Stimulated activated CD8-positive, alpha-beta memory T cell treated with anti-CD3 and anti-CD28 coated beads, Interleukin-2, amount 100 ng/mL, for 48 hours (primary cell): ENCODE data around the gene HLA-DPA1.
"Not testable (repeated sequence)": the region's sequence is repeated elsewhere in the genome, so short reads cannot be mapped to it uniquely, and the experiment has no call there.

Experiments used
- DNase-seq, 2 donors: peaks; one replicate each; pipeline ENCODE4 v3.0.0-alpha.2; 2020; ENCODE audit warnings: low read depth in 2 of 2

Gene HLA-DPA1

GRCh38 chr6:33064723-33065122 lies 8.7 kb downstream of the HLA-DPA1 start:
- DNase-seq = no peak

DNA sequence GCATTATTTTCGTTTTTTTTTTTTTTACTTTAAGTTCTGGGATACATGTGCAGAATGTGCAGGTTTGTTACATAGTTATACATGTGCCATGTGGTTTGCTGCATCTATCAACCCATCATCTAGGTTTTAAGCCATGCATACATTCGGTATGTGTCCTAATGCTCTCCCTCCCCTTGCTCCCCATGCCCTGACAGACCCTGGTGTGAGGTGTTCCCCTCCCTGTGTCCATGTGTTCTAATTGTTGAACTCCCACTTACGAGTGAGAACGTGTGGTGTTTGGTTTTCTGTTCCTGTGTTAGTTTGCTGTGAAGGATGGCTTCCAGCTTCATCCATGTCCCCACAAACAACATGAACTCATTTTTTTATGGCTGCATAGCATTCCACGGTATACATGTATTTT lies 10.0 kb downstream of the HLA-DPA1 start:
- DNase-seq = not testable (repeated sequence)

- no peak for DNase-seq
These were observed 11.5 kb downstream of the HLA-DPA1 start for GRCh38 chr6:33061987-33062386.

GRCh38 chr6:33057222-33058150 lies 16.0 kb downstream of the HLA-DPA1 start:
- DNase-seq = no peak

- DNase-seq = no peak
These were observed 20.2 kb downstream of the HLA-DPA1 start for GRCh38 chr6:33053230-33053629.

DNA sequence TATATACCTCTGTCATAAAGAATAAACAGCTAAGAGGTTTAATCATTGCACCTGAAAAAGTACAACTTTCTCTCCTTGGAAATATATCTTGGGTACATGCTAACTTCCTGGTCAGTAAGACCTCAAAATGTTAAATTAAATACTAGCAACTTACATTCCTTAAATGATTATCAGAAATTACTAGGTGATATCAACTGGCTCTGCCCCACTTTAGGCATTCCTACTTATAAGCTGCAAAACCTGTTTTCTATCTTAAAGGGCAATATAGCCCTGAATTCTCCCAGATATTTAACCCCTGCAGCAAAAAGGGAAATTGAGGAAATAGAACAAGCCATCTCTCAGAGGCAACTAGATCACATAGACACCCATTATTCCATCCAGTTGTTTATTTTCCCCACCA lies 20.8 kb downstream of the HLA-DPA1 start:
- DNase-seq = no peak

- DNase-seq = no peak
These were observed 23.2 kb downstream of the HLA-DPA1 start for GRCh38 chr6:33050014-33050810.

- DNase-seq = no peak
These were observed 24.0 kb downstream of the HLA-DPA1 start for GRCh38 chr6:33049323-33050013.

DNA sequence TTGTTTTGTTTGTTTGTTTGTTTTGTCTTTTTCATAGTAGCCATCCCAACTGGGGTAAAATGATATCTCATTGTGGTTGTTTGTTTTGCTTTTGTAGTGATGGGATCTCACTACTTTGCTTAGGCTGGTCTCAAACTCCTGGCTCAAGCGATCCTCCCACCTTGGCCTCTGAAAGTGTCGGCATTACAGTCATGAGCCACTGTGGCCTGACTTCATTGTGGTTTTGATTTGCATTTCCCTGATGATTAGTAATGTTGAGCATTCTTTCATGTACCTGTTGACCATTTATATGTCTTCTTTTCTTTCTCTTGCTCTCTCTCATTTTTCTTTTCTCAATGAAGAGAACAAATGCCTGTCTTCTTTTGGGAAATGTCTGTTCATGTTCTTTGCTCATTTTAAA lies 33.3 kb downstream of the HLA-DPA1 start:
- DNase-seq = no peak

DNA sequence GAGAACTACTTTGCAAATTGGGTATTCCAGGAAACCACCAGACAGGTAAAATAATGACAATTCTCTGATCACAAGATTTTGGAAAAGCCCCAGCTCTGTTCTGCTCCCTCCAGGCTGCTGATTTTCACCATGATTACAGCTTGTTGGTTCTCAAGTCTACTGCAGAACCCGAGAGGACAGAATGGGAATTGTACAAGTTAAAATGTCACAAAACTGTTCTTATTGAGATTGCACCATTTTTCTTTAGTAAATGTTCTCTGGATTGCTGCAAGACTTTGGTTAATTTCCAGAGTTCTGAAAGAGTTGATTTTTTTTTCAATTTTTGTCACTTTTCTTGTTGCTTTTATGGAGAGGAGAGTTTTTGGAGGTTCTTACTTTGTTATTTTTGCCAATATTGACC lies 36.9 kb downstream of the HLA-DPA1 start:
- DNase-seq = no peak

DNA sequence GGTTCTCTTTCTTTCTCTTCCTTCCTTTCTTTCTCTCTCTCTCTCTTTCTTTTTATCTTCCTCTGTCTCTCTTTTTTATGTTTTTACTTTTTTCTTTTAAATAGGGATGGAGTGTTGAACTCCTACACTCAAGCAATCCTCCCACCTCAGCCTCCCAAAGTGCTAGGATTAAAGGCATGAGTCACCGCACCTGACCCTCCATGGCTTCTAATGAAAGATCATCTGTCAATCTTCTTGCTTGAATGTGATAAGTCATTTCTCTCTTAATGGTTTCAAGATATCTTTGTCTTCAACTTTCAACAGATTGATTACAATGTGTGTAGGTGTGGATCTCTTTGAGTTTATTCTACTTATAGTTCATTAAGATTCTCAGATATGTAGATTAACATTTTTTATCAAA lies 38.9 kb downstream of the HLA-DPA1 start:
- no peak for DNase-seq

GRCh38 chr6:33030245-33030644 lies 43.2 kb downstream of the HLA-DPA1 start:
- no peak for DNase-seq

GRCh38 chr6:33029328-33030184 lies 43.9 kb downstream of the HLA-DPA1 start:
- DNase-seq = no peak

- no peak for DNase-seq
These were observed 45.1 kb downstream of the HLA-DPA1 start for GRCh38 chr6:33028220-33028849.

DNA sequence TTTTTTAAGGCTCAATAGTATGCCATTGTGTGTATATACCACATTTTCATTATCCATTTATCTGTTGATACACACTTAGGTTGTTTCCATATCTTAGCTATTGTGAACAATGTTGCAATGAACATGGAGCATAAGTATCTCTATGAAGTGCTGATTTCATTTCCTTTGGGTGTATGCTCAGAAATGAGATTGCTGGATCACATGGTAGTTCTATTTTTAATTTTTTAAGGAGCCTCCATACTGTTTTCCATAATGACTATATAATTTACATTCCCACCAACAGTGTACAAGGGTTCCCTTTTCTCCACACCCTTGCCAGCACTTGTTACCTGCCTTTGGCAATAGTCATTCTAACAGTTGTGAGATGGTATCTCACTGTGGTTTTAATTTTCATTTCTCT lies 48.9 kb downstream of the HLA-DPA1 start:
- DNase-seq = no peak

GRCh38 chr6:33023536-33023935 lies 49.9 kb downstream of the HLA-DPA1 start:
- no peak for DNase-seq

- no peak for DNase-seq
These were observed 51.5 kb downstream of the HLA-DPA1 start for GRCh38 chr6:33021917-33022316.

- DNase-seq = no peak
These were observed 54.1 kb downstream of the HLA-DPA1 start for GRCh38 chr6:33019372-33019771.

DNA sequence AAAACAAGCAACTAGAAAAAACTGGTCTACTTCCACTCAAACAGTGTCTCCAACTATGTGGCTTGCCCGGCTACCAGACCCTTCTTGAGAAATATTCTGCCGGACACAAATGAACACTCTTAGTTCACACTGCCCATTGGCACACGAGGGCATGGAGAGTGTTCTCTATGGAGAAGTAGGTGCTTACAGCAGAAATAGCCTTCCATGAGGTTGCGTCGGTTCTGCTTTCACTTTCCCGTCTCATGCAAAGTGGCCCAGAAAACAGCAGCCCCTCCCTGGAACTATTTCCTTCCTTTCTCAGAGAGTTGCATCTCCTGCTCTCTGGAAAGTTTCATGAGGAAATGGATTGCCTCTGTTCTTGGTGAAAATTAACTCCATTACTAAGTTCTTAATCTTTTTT lies 54.5 kb downstream of the HLA-DPA1 start:
- DNase-seq = no peak

DNA sequence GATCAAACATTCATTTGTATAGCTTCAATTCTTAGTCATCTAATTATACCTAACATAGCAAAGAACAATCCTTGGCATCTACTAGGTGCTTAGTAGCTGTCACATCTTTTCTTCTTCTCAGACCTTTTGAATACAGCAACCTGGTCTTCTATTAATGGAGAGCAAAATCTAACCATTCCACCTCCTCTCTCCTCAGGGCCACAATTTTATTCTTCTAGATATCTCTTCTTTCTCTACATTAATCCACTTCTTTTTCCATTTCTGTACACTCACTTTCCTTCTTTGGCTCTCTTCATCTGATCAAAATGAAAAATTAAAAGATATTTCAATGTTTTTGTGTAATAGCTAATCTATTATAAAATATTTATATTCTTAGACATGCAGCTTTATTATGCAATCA lies 55.0 kb downstream of the HLA-DPA1 start:
- no peak for DNase-seq
